ENCODE measurements around the gene CERT1.

Gene CERT1

DNA sequence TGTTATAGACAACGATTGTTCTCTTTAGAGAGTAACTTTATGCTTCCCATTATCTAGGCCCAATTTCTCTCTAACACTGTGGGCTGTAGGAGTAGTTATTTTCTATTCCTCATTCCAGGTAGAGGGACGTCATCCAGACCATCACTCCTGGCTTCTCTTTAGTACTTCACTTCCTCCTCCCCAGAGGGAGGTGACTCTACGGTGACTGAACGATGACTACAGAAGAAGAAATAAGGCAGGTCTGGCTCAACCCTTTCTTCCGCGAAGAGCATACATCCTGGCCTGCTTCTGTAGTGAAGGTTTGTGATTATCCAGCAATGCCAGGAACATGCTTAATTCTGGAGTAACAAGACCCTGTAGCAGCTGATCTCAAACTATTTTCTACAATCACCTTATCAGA is 123.6 kb downstream of the CERT1 start:
- TF ChIP-seq, protein P1, sequence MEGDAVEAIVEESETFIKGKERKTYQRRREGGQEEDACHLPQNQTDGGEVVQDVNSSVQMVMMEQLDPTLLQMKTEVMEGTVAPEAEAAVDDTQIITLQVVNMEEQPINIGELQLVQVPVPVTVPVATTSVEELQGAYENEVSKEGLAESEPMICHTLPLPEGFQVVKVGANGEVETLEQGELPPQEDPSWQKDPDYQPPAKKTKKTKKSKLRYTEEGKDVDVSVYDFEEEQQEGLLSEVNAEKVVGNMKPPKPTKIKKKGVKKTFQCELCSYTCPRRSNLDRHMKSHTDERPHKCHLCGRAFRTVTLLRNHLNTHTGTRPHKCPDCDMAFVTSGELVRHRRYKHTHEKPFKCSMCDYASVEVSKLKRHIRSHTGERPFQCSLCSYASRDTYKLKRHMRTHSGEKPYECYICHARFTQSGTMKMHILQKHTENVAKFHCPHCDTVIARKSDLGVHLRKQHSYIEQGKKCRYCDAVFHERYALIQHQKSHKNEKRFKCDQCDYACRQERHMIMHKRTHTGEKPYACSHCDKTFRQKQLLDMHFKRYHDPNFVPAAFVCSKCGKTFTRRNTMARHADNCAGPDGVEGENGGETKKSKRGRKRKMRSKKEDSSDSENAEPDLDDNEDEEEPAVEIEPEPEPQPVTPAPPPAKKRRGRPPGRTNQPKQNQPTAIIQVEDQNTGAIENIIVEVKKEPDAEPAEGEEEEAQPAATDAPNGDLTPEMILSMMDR (conservative IDR thresholded peaks at IDR 0.05; ENCODE audit: low read depth) = no peak

DNA sequence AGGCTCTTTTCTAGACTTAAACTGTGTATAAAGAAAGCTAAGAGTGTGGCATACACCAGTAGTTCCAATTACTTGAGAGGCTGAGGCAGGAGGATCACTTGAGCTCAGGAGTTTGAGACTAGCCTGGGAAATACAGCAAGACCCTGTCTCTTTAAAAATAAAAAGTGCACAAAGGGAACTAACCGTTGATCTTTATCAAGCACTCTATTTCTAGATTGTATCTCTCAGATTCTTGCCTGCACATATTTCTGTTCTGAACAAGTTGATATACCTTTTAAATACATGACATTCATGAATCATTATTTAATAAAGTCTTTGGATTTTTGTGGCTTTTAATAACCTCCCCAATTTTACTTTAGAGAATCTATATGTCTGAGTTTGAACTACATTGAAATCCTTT is 127.2 kb downstream of the CERT1 start:
- TF ChIP-seq, protein P1 (conservative IDR thresholded peaks at IDR 0.05; ENCODE audit: low read depth) = no peak
- CTCF ChIA-PET = interaction anchor here (1.2 kb wide), 1 partner anchor 14 kb away, joined by 3 read pairs; no protein-coding TSS in a partner anchor
- H3K27ac ChIP-seq = no peak overlapping the region
- POLR2A ChIA-PET (ENCODE audit: low non-redundant PET) = no interaction called here
- DNase-seq (ENCODE audit: low spot score) = no peak

More for the DNA sequence above, 123.6 kb downstream of the CERT1 start:
- H3K27ac ChIP-seq = no peak overlapping the region
- POLR2A ChIA-PET (ENCODE audit: low non-redundant PET) = no interaction called here
- no peak for DNase-seq (ENCODE audit: low spot score)
- CTCF ChIA-PET = no interaction called here

DNA sequence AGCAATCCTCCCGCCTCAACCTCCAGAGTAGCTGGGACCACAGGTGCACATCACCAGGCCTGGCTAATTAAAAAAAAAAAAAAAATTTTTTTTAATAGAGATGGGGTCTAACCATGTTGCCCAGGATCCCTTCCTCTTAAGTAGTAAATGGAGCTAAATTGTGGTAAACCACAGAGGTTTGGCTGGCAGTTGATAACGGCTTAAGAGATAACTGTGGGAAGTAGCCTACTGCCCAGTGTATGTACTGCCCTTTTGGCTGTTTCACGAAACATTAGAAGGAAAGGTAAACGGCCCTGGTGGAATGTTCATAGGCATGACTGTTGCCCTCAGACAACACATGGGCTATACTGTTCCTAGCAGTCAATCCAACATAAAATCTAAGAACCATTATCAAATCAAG is 130.0 kb downstream of the CERT1 start:
- POLR2A ChIA-PET (ENCODE audit: low non-redundant PET) = no interaction called here

DNA sequence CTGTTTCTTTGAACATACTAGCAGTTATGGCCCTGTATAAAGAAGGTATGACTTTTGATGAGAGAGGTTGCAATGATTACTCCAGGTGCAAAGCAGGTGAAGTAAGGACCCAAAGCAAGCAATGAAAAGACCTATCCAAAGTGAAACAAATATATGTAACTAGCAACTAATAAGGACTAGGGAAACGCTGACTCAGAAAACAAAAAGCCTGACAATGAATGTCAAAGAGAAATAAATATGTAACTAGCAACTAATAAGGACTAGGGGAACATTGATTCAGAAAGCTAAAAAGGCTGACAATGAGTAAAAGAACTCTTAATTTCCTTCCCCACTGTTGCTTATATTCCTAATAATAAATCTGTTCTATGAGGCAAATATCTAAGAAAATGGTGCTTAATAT is 131.3 kb downstream of the CERT1 start:
- CTCF ChIA-PET = interaction anchor here (0.6 kb wide), 1 partner anchor 214 kb away, joined by 3 read pairs; no protein-coding TSS in a partner anchor
- DNase-seq (ENCODE audit: low spot score) = no peak
- POLR2A ChIA-PET (ENCODE audit: low non-redundant PET) = interaction anchor here (0.6 kb wide), 1 partner anchor 96 kb away, joined by 3 read pairs; no protein-coding TSS in a partner anchor
- TF ChIP-seq, protein P1 (conservative IDR thresholded peaks at IDR 0.05; ENCODE audit: low read depth) = no peak
- no peak overlapping the region for H3K27ac ChIP-seq

More for the DNA sequence above, 130.0 kb downstream of the CERT1 start:
- no peak for DNase-seq (ENCODE audit: low spot score)
- TF ChIP-seq, protein P1 (conservative IDR thresholded peaks at IDR 0.05; ENCODE audit: low read depth) = no peak
- CTCF ChIA-PET = interaction anchor here (0.6 kb wide), 1 partner anchor 1791 kb away, joined by 3 read pairs; no protein-coding TSS in a partner anchor
- no peak overlapping the region for H3K27ac ChIP-seq

DNA sequence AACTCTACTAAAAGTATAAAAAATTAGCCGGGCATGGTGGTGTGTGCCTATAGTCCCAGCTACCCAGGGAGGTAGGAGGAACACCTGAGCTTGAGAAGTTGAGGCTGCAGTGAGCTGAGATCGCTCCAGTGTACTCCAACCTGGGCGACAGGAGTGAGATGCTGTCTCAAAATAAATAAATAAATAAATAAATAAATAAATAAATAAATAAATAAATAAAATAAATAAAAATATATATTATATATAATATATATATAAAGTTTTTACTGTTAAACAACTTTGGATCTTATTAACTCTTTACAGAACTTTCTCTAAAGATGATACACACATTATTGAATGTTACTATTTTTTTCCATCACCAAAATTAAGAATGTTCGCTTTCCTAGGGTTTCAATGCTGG is 136.0 kb downstream of the CERT1 start:
- ChIA-PET POLR2A (ENCODE audit: low non-redundant PET) (no interaction called here), CTCF (interaction anchor here (0.6 kb wide), 1 partner anchor 228 kb away, joined by 3 read pairs; no protein-coding TSS in a partner anchor)
- DNase-seq (ENCODE audit: low spot score) = no peak
- H3K27ac ChIP-seq = no peak overlapping the region
- TF ChIP-seq, protein P1 (conservative IDR thresholded peaks at IDR 0.05; ENCODE audit: low read depth) = no peak

DNA sequence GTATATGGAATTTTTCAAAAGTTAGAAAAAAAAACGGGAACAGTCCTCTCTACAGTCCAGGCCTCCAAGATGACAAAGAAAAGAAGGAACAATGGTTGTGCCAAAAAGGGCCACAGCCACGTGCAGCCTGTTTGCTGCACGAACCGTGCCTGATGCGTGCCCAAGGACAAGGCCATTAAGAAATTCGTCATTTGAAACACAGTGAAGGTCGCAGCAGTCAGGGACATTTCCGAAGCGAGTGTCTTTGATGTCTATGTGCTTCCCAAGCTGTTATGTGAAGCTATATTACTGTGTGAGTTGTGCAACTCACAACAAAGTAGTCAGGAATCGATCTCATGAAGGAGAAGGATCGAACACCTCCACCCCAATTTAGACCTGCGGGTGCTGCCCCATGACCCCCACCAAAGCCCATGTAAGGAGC is 137.0 kb downstream of the CERT1 start:
- CTCF ChIA-PET = interaction anchor here (0.6 kb wide), 1 partner anchor 9 kb away, joined by 3 read pairs; no protein-coding TSS in a partner anchor
- POLR2A ChIA-PET (ENCODE audit: low non-redundant PET) = no interaction called here
- TF ChIP-seq, protein P1 (conservative IDR thresholded peaks at IDR 0.05; ENCODE audit: low read depth) = no peak
- no peak overlapping the region for H3K27ac ChIP-seq
- DNase-seq (ENCODE audit: low spot score) = no peak

Measured in RWPE1 (cell line).